ENCODE data around the gene NUDT8. TPM values are rescaled to one million over a fixed set of nuclear protein-coding genes. Genes with fewer than 3 reads are reported as not detected.
A peak's percentile ranks its signal among the peaks of the same experiment; 100 is the strongest.

NUDT8 gene
- total and polyA plus RNA-seq, 2 experiments from 2014 or later = 4.1 to 4.8 TPM

GRCh38 chr11:67644042-67644441, 14.3 kb upstream of the NUDT8 start:
- no peaks in the 10 kb centered on the region for H3K79me2 ChIP-seq (ENCODE audit: insufficient read depth)
- DNase-seq = peak; percentile 20
- in situ Hi-C loops (cut with MboI) = no loop called here
- no peak for TF ChIP-seq EZH2 (IDR thresholded peaks at IDR 0.05; ENCODE audit: insufficient read depth, poor library complexity, severe bottlenecking)
- TF ChIP-seq EZH2phosphoT487 (IDR thresholded peaks at IDR 0.05; ENCODE audit: insufficient read depth, low read depth) = no peak
- H3K27ac ChIP-seq = no peak overlapping the region
- no peak overlapping the region for H3K4me3 ChIP-seq
- H3K9me3 ChIP-seq (ENCODE audit: low read depth) = no peaks in the 10 kb centered on the region
- H3K36me3 ChIP-seq (ENCODE audit: low read depth) = no peaks in the 10 kb centered on the region
- H3K27me3 ChIP-seq (replicated peaks; ENCODE audit: insufficient read depth) = peaks cover 8% of the 10 kb centered on the region; the same call in 1 of the 2 replicates
- WGBS, 2 experiments (ENCODE audit: low coverage in 1 of 2, low lambda C conversion rate in 2 of 2, missing lambda C conversion rate in 2 of 2) = 76 to 83% methylated on average over 5 of the region's 5 CpGs
- H3K4me1 ChIP-seq (ENCODE audit: insufficient read depth) = no peaks in the 10 kb centered on the region
- H2AFZ ChIP-seq = no peak overlapping the region
- H3F3A ChIP-seq (ENCODE audit: insufficient read depth) = no peaks in the 10 kb centered on the region
- no peaks in the 10 kb centered on the region for H4K20me1 ChIP-seq (ENCODE audit: insufficient read depth)
- H3K9me2 ChIP-seq (ENCODE audit: insufficient read depth) = no peaks in the 10 kb centered on the region
- no peak overlapping the region for H3K4me2 ChIP-seq (ENCODE audit: unreplicated experiment)
- no peak overlapping the region for H3K9ac ChIP-seq

GRCh38 chr11:67642173-67643120, 12.7 kb upstream of the NUDT8 start:
- H3K27me3 ChIP-seq (replicated peaks; ENCODE audit: insufficient read depth) = peaks cover 8% of the 10 kb centered on the region; the same call in 1 of the 2 replicates
- no peaks in the 10 kb centered on the region for H3K4me1 ChIP-seq (ENCODE audit: insufficient read depth)
- H3K27ac ChIP-seq = no peak overlapping the region
- H3K79me2 ChIP-seq (ENCODE audit: insufficient read depth) = no peaks in the 10 kb centered on the region
- no peaks in the 10 kb centered on the region for H4K20me1 ChIP-seq (ENCODE audit: insufficient read depth)
- no peak overlapping the region for H3K4me3 ChIP-seq
- H3K9me2 ChIP-seq (ENCODE audit: insufficient read depth) = no peaks in the 10 kb centered on the region
- H3K9ac ChIP-seq = no peak overlapping the region
- no peak overlapping the region for H2AFZ ChIP-seq
- WGBS, 2 experiments (ENCODE audit: low coverage in 1 of 2, low lambda C conversion rate in 2 of 2, missing lambda C conversion rate in 2 of 2) = 52 to 55% methylated on average over 15 of the region's 15 CpGs
- H3K4me2 ChIP-seq (ENCODE audit: unreplicated experiment) = no peak overlapping the region
- DNase-seq = no peak
- no peaks in the 10 kb centered on the region for H3K36me3 ChIP-seq (ENCODE audit: low read depth)
- no peaks in the 10 kb centered on the region for H3K9me3 ChIP-seq (ENCODE audit: low read depth)
- TF ChIP-seq EZH2 (IDR thresholded peaks at IDR 0.05; ENCODE audit: insufficient read depth, poor library complexity, severe bottlenecking) (no peak), EZH2phosphoT487 (IDR thresholded peaks at IDR 0.05; ENCODE audit: insufficient read depth, low read depth) (no peak)
- in situ Hi-C loops (cut with MboI) = no loop called here
- H3F3A ChIP-seq (ENCODE audit: insufficient read depth) = no peaks in the 10 kb centered on the region

DNA sequence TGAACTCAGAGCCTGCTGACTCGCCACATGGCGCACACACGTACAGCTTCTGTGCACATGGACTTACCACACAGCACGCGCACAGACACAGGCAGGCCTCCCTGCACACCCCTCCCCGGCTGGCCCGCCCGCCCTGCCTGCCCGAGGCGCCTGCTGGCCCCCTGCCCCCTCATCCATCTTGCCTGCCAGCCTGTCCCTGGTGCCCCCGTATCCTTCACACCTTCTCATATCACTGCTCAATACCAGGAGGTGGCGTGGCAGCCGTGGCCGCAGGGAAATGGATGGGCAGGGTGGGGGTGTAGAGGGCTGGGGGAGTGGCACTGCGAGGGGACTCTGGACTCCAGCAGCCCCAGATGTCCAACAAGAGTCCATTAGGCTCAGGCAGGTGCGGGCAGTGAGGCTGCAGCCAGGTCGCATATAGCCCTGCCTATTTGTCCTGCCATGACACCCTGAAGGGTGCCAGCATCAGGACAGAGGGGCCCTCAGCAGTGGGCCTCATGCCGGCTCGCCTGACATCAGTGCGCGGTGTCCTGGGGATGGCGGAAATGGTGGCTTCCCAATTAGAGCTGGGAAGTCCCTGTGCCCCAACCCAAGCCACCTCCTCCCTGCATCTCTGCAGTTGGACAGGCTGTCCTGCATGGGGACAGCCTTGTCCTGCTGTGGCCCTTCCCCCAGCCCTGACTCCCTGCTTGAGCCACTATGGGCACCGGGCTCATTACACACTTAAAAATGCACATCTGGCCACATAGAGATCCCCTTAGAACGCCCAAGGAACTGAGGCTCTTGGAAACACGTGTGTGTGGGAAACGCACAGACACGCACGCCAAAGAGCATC, 11.8 kb upstream of the NUDT8 start:
- H3K4me3 ChIP-seq = no peak overlapping the region
- no peaks in the 10 kb centered on the region for H3F3A ChIP-seq (ENCODE audit: insufficient read depth)
- no peak overlapping the region for H3K9ac ChIP-seq
- no peaks in the 10 kb centered on the region for H3K36me3 ChIP-seq (ENCODE audit: low read depth)
- 19% methylated on average over 26 to 28 of the region's 28 CpGs for WGBS, 2 experiments (ENCODE audit: low coverage in 1 of 2, low lambda C conversion rate in 2 of 2, missing lambda C conversion rate in 2 of 2)
- H3K79me2 ChIP-seq (ENCODE audit: insufficient read depth) = no peaks in the 10 kb centered on the region
- H3K27ac ChIP-seq = no peak overlapping the region
- H2AFZ ChIP-seq = no peak overlapping the region
- H4K20me1 ChIP-seq (ENCODE audit: insufficient read depth) = no peaks in the 10 kb centered on the region
- in situ Hi-C loops (cut with MboI) = no loop called here
- no peaks in the 10 kb centered on the region for H3K4me1 ChIP-seq (ENCODE audit: insufficient read depth)
- TF ChIP-seq EZH2phosphoT487 (IDR thresholded peaks at IDR 0.05; ENCODE audit: insufficient read depth, low read depth) (no peak), EZH2 (IDR thresholded peaks at IDR 0.05; ENCODE audit: insufficient read depth, poor library complexity, severe bottlenecking) (no peak)
- H3K9me2 ChIP-seq (ENCODE audit: insufficient read depth) = no peaks in the 10 kb centered on the region
- no peaks in the 10 kb centered on the region for H3K9me3 ChIP-seq (ENCODE audit: low read depth)
- H3K4me2 ChIP-seq (ENCODE audit: unreplicated experiment) = no peak overlapping the region
- no peak for DNase-seq
- H3K27me3 ChIP-seq (replicated peaks; ENCODE audit: insufficient read depth) = peaks cover 8% of the 10 kb centered on the region; the same call in 1 of the 2 replicates

DNA sequence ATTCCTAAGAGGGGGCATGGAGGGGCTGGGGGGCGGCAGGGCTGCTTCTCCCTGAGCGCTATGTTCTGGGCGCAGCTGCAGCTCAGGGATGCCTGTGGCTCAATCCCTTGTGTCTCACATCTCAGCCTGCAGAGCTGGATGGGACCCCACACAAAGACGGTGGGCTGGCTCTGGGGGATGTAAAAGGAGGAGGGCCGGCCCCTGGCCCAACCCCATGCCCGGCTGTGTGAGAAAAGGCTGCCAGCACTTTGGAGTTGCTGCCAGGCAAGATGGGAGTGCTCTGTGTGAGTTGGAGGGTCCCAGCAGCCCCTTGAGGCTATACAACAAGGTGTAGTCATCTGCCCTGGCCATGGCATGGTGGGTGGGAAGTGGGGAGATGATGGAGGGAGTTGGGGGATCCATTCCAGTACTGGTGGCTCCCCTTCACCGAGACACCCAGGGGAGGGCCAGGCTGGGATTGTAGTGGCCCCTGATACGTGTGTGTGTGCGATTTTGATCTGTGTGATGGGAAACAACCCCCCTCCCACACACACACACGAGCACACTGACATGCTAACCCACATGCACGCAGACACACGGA, 11.1 kb upstream of the NUDT8 start:
- Histone ChIP-seq H3K4me1 (ENCODE audit: insufficient read depth) (no peaks in the 10 kb centered on the region), H3K27ac (no peak overlapping the region), H3K9ac (no peak overlapping the region), H3F3A (ENCODE audit: insufficient read depth) (no peaks in the 10 kb centered on the region), H3K9me2 (ENCODE audit: insufficient read depth) (no peaks in the 10 kb centered on the region), H3K36me3 (ENCODE audit: low read depth) (no peaks in the 10 kb centered on the region), H3K79me2 (ENCODE audit: insufficient read depth) (no peaks in the 10 kb centered on the region), H3K27me3 (replicated peaks; ENCODE audit: insufficient read depth) (peaks cover 8% of the 10 kb centered on the region; the same call in 1 of the 2 replicates), H2AFZ (no peak overlapping the region), H4K20me1 (ENCODE audit: insufficient read depth) (no peaks in the 10 kb centered on the region), H3K4me2 (ENCODE audit: unreplicated experiment) (no peak overlapping the region), H3K4me3 (no peak overlapping the region), H3K9me3 (ENCODE audit: low read depth) (no peaks in the 10 kb centered on the region)
- TF ChIP-seq EZH2phosphoT487 (IDR thresholded peaks at IDR 0.05; ENCODE audit: insufficient read depth, low read depth) = no peak
- TF ChIP-seq EZH2 (IDR thresholded peaks at IDR 0.05; ENCODE audit: insufficient read depth, poor library complexity, severe bottlenecking) = no peak
- in situ Hi-C loops (cut with MboI) = no loop called here
- 1 to 3% methylated on average over 10 to 12 of the region's 12 CpGs for WGBS, 2 experiments (ENCODE audit: low coverage in 1 of 2, low lambda C conversion rate in 2 of 2, missing lambda C conversion rate in 2 of 2)
- DNase-seq = no peak
